HepG2 (cell line): ENCODE results near the gene GGT7. TPM values are rescaled to one million over a fixed set of nuclear protein-coding genes. Genes with fewer than 3 reads are reported as not detected.

ENCODE experiments used
- CREB1 ChIP-seq, 2 experiments: fragments of 450-650 bp in 1 of 2; IDR thresholded peaks; 2 replicates each; pipeline ENCODE4 v1.6.1; 2016 to 2017; ENCODE audit warnings: control low read depth in 1 of 2, mild to moderate bottlenecking in 1 of 2, missing compliant biosample characterization in 1 of 2, missing genetic modification characterization in 1 of 2
- FOSL1 ChIP-seq: sonication (generic); formaldehyde crosslinking; IDR thresholded peaks from 2 replicates; pipeline ENCODE4 v1.9.0; 2021; ENCODE audit warnings: missing genetic modification reagents, borderline replicate concordance
- GABPB1 ChIP-seq: IDR thresholded peaks from 2 replicates; pipeline ENCODE4 v1.6.1; 2016; ENCODE audit warnings: mild to moderate bottlenecking, missing genetic modification reagents, moderate library complexity, missing compliant biosample characterization
- HOXD1 ChIP-seq: sonication (generic); formaldehyde crosslinking; IDR thresholded peaks from 2 replicates; pipeline ENCODE4 v1.5.0; 2020; ENCODE audit warnings: missing genetic modification reagents
- ISL2 ChIP-seq: sonication (generic); formaldehyde crosslinking; IDR thresholded peaks from 2 replicates; pipeline ENCODE4 v1.5.0; 2020; ENCODE audit warnings: missing genetic modification reagents
- NFE2 ChIP-seq: sonication (generic); formaldehyde crosslinking; IDR thresholded peaks from 2 replicates; pipeline ENCODE4 v1.4.0; 2020; ENCODE audit warnings: missing genetic modification reagents
- NFE2L2 ChIP-seq: fragments of 150-350 bp; IDR thresholded peaks from 2 replicates; pipeline ENCODE4 v1.6.1; 2014; ENCODE audit warnings: low read length
- NFKB2 ChIP-seq: sonication (generic); formaldehyde crosslinking; IDR thresholded peaks from 2 replicates; pipeline ENCODE4 v1.4.0; 2020; ENCODE audit warnings: missing genetic modification reagents, borderline replicate concordance
- RARG ChIP-seq: sonication (generic); formaldehyde crosslinking; IDR thresholded peaks from 2 replicates; pipeline ENCODE4 v1.4.0; 2020; ENCODE audit warnings: low read depth, mild to moderate bottlenecking, missing genetic modification reagents
- RBAK ChIP-seq: sonication (generic); formaldehyde crosslinking; IDR thresholded peaks from 2 replicates; pipeline ENCODE4 v1.5.1; 2020; ENCODE audit warnings: mild to moderate bottlenecking, missing genetic modification reagents
- REXO4 ChIP-seq: sonication (generic); formaldehyde crosslinking; IDR thresholded peaks from 2 replicates; pipeline ENCODE4 v1.8.0; 2022; ENCODE audit warnings: missing genetic modification reagents, mild to moderate bottlenecking, borderline replicate concordance
- SMARCE1 ChIP-seq: fragments of 450-650 bp; IDR thresholded peaks from 2 replicates; pipeline ENCODE4 v1.6.1; 2017; ENCODE audit warnings: borderline replicate concordance
- TBX2 ChIP-seq: sonication (generic); formaldehyde crosslinking; IDR thresholded peaks from 2 replicates; pipeline ENCODE4 v1.5.0; 2020; ENCODE audit warnings: missing genetic modification reagents, mild to moderate bottlenecking, borderline replicate concordance
- TEAD2 ChIP-seq: sonication (generic); formaldehyde crosslinking; IDR thresholded peaks from 2 replicates; pipeline ENCODE4 v1.9.0; 2021; ENCODE audit warnings: missing genetic modification reagents
- ZFP62 ChIP-seq: sonication (generic); formaldehyde crosslinking; IDR thresholded peaks from 2 replicates; pipeline ENCODE4 v1.4.0; 2020; ENCODE audit warnings: missing genetic modification reagents
- ZFP82 ChIP-seq: sonication (generic); formaldehyde crosslinking; IDR thresholded peaks from 2 replicates; pipeline ENCODE4 v1.5.1; 2020; ENCODE audit warnings: mild to moderate bottlenecking, missing genetic modification reagents, borderline replicate concordance
- ZNF101 ChIP-seq: sonication (generic); formaldehyde crosslinking; IDR thresholded peaks from 2 replicates; pipeline ENCODE4 v1.4.0; 2020; ENCODE audit warnings: mild to moderate bottlenecking, low read depth, missing genetic modification reagents, borderline replicate concordance
- ZNF12 ChIP-seq: sonication (generic); formaldehyde crosslinking; IDR thresholded peaks from 2 replicates; pipeline ENCODE4 v1.5.0; 2020; ENCODE audit warnings: missing genetic modification reagents
- ZNF205 ChIP-seq: IDR thresholded peaks from 2 replicates; pipeline ENCODE4 v1.6.1; 2018; ENCODE audit warnings: missing biosample characterization, missing genetic modification reagents
- ZNF431 ChIP-seq: sonication (generic); formaldehyde crosslinking; IDR thresholded peaks from 2 replicates; pipeline ENCODE4 v1.9.0; 2022; ENCODE audit warnings: missing genetic modification reagents, low read depth, mild to moderate bottlenecking, borderline replicate concordance
- ZNF674 ChIP-seq: sonication (generic); formaldehyde crosslinking; IDR thresholded peaks from 2 replicates; pipeline ENCODE4 v1.5.0; 2020; ENCODE audit warnings: low read depth, mild to moderate bottlenecking, missing genetic modification reagents
- ZNF7 ChIP-seq: IDR thresholded peaks from 2 replicates; pipeline ENCODE4 v1.6.1; 2016; ENCODE audit warnings: missing biosample characterization, missing genetic modification reagents
- ZNF746 ChIP-seq: sonication (generic); formaldehyde crosslinking; IDR thresholded peaks from 2 replicates; pipeline ENCODE4 v1.8.0; 2022; ENCODE audit warnings: mild to moderate bottlenecking, missing genetic modification reagents
- ZNF850 ChIP-seq: sonication (generic); formaldehyde crosslinking; conservative IDR thresholded peaks from 2 replicates; pipeline ENCODE4 v1.9.0; 2021; ENCODE audit warnings: mild to moderate bottlenecking, missing genetic modification reagents
- polyA plus RNA-seq, 8 experiments: library from polyadenylated mRNA; depleted of rRNA in 3 of 8; stranded (reverse) in 7 of 8; unstranded in 1 of 8; fragments of >200 nt; fragmentation: Illumina TruSeq in 4 of 8; extraction: Trizol in 4 of 8; gene quantifications; 2 replicates each; pipeline versions ENCODE4 v1.2.1 to v1.2.3, GENCODE V29; 2011 to 2016; ENCODE audit warnings: low read depth in 4 of 8, missing spikeins in 1 of 8, mixed read lengths in 1 of 8; ENCODE audit not compliant: insufficient read depth in 1 of 8
- total RNA-seq, 5 experiments: library from RNA; depleted of rRNA; stranded (reverse); fragments of >200 nt; fragmentation: Illumina TruSeq; extraction: Trizol; gene quantifications; 2 replicates each; pipeline ENCODE4 v1.2.3, GENCODE V29; 2016; ENCODE audit warnings: low read depth in 1 of 5
- TF ChIP-seq, protein P1 (sequence below): sonication (generic); formaldehyde crosslinking; IDR thresholded peaks from 2 replicates; pipeline ENCODE4 v1.4.0; 2020; ENCODE audit warnings: missing genetic modification reagents, borderline replicate concordance
- TF ChIP-seq, protein P2 (sequence below): sonication (generic); formaldehyde crosslinking; IDR thresholded peaks from 2 replicates; pipeline ENCODE4 v1.8.0; 2022; ENCODE audit warnings: mild to moderate bottlenecking, missing genetic modification reagents
- TF ChIP-seq, protein P3 (sequence below): sonication (generic); formaldehyde crosslinking; IDR thresholded peaks from 2 replicates; pipeline ENCODE4 v1.5.0; 2020; ENCODE audit warnings: missing genetic modification reagents, mild to moderate bottlenecking, borderline replicate concordance

Gene GGT7
- total and polyA plus RNA-seq, 2 of the 13 experiments (the other 11 are each of a cell fraction or from before 2014, with no cell fraction given): 6.6 to 23.0 TPM

DNA sequence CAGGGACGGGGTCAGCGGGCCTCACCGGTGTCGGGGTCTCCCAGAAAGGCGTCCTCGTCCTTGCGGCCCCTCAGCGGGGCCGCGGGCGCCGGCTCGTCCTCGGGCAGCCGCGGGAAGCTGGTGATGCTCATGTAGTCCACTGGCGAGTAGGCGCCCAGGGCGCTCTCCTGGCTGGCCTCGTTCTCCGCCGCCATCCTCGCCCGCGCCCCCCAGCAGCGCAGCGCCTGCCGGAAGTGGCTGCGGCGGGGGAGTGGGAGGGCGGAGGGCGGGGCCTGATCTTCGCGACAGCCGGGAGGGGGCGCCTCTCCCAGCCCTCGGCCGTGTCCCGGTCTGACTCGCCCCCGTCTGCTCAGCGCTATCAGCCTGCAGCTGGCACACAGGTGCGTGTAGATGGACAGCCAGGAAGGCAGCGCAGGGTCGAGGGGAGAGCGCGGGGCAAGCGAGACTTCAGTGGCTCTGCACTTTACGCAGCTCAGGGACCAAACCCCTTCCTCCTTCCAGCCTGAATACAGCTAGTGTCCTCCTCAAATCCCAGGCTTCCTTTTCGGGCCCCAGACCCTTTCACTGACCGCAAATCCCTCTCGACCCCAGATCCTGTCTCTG is at the start of gene GGT7 (continued):
- peak; percentile 71; the same call in 1 of the 2 replicates for TF ChIP-seq ZNF205 (CRISPR knock-in tag)
- no peak for TF ChIP-seq FOSL1
- no peak for TF ChIP-seq ZFP62 (CRISPR knock-in tag)
- TF ChIP-seq, protein P1, sequence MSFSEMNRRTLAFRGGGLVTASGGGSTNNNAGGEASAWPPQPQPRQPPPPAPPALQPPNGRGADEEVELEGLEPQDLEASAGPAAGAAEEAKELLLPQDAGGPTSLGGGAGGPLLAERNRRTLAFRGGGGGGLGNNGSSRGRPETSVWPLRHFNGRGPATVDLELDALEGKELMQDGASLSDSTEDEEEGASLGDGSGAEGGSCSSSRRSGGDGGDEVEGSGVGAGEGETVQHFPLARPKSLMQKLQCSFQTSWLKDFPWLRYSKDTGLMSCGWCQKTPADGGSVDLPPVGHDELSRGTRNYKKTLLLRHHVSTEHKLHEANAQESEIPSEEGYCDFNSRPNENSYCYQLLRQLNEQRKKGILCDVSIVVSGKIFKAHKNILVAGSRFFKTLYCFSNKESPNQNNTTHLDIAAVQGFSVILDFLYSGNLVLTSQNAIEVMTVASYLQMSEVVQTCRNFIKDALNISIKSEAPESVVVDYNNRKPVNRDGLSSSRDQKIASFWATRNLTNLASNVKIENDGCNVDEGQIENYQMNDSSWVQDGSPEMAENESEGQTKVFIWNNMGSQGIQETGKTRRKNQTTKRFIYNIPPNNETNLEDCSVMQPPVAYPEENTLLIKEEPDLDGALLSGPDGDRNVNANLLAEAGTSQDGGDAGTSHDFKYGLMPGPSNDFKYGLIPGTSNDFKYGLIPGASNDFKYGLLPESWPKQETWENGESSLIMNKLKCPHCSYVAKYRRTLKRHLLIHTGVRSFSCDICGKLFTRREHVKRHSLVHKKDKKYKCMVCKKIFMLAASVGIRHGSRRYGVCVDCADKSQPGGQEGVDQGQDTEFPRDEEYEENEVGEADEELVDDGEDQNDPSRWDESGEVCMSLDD (CRISPR knock-in tag): no peak; the same call in 1 of the 2 replicates
- TF ChIP-seq NFE2: peak; percentile 20; the same call in 1 of the 2 replicates
- 0 out of 2 replicates have a peak, but pooled peaks have one; percentile 22 for TF ChIP-seq CREB1 (IDR thresholded peaks at IDR 0.05)
- no peak for TF ChIP-seq CREB1 (CRISPR knock-in tag; IDR thresholded peaks at IDR 0.05)
- TF ChIP-seq ZNF674 (CRISPR knock-in tag): no peak
- TF ChIP-seq HOXD1 (CRISPR knock-in tag): peak; percentile 72; the same call in 1 of the 2 replicates
- peak; percentile 98 for TF ChIP-seq GABPB1 (CRISPR knock-in tag)
- TF ChIP-seq ZNF7 (CRISPR knock-in tag): no peak
- no peak for TF ChIP-seq ZNF12 (CRISPR knock-in tag)
- TF ChIP-seq REXO4 (CRISPR knock-in tag): no peak
- TF ChIP-seq, protein P2, sequence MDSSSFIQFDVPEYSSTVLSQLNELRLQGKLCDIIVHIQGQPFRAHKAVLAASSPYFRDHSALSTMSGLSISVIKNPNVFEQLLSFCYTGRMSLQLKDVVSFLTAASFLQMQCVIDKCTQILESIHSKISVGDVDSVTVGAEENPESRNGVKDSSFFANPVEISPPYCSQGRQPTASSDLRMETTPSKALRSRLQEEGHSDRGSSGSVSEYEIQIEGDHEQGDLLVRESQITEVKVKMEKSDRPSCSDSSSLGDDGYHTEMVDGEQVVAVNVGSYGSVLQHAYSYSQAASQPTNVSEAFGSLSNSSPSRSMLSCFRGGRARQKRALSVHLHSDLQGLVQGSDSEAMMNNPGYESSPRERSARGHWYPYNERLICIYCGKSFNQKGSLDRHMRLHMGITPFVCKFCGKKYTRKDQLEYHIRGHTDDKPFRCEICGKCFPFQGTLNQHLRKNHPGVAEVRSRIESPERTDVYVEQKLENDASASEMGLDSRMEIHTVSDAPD (CRISPR knock-in tag): 0 out of 2 replicates have a peak, but pooled peaks have one; percentile 20
- no peak for TF ChIP-seq RARG (CRISPR knock-in tag)
- no peak for TF ChIP-seq ZNF101
- TF ChIP-seq, protein P3, sequence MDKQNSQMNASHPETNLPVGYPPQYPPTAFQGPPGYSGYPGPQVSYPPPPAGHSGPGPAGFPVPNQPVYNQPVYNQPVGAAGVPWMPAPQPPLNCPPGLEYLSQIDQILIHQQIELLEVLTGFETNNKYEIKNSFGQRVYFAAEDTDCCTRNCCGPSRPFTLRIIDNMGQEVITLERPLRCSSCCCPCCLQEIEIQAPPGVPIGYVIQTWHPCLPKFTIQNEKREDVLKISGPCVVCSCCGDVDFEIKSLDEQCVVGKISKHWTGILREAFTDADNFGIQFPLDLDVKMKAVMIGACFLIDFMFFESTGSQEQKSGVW: no peak
- TF ChIP-seq TBX2 (CRISPR knock-in tag): peak; percentile 94
- peak; percentile 88 for TF ChIP-seq ZNF431 (CRISPR knock-in tag)
- TF ChIP-seq ISL2 (CRISPR knock-in tag): peak; percentile 72
- peak; percentile 52; the same call in 1 of the 2 replicates for TF ChIP-seq ZFP82 (CRISPR knock-in tag)
- TF ChIP-seq SMARCE1: no peak
- TF ChIP-seq RBAK (CRISPR knock-in tag): no peak; the same call in 1 of the 2 replicates
- TF ChIP-seq ZNF850 (CRISPR knock-in tag): peak; percentile 55; the same call in 1 of the 2 replicates
- no peak for TF ChIP-seq NFE2L2
- TF ChIP-seq ZNF746 (CRISPR knock-in tag): no peak; the same call in 1 of the 2 replicates
- peak; percentile 88; the same call in 1 of the 2 replicates for TF ChIP-seq NFKB2 (CRISPR knock-in tag)
- no peak for TF ChIP-seq TEAD2 (CRISPR knock-in tag)
